Common myeloid progenitor, CD34-positive (primary cell): ENCODE results near the gene STAG1.

Experiments
- CTCF ChIA-PET: fragments of 350-600 bp; sonication (Branson Sonifier 250); formaldehyde crosslinking; loops from one replicate; lab custom pipeline; 2021; ENCODE audit warnings: antibody characterized with exemption; lab: Charles Lee
- POLR2A ChIA-PET: fragments of 350-600 bp; sonication (Branson Sonifier 250); formaldehyde crosslinking; loops from one replicate; lab custom pipeline; 2021; ENCODE audit warnings: antibody characterized with exemption; lab: Charles Lee
- DNase-seq, 3 donors: peaks; one replicate each; pipeline versions ENCODE4 v3.0.0 to v3.0.0-alpha.2; 2013
- H3K27ac ChIP-seq, 2 experiments: 1 replicate in 1 of 2; 2 replicates in 1 of 2; pipeline ENCODE4 v1.7.0; 2013; ENCODE audit warnings: inconsistent platforms in 2 of 2, low read length in 2 of 2, mild to moderate bottlenecking in 2 of 2, low read depth in 1 of 2, moderate library complexity in 1 of 2; ENCODE audit not compliant: severe bottlenecking in 2 of 2, insufficient read depth in 1 of 2, poor library complexity in 1 of 2
- H3K27me3 ChIP-seq, 5 experiments: replicated peaks in 2 of 5; 1 replicate in 3 of 5; 2 replicates in 2 of 5; pipeline versions ENCODE4 v1.6.1 to v1.7.0; 2013; ENCODE audit warnings: low read length in 4 of 5, mild to moderate bottlenecking in 2 of 5, moderate library complexity in 2 of 5, inconsistent platforms in 1 of 5; ENCODE audit not compliant: insufficient read depth in 5 of 5, control insufficient read depth in 4 of 5
- H3K36me3 ChIP-seq, 4 experiments: 1 replicate in 2 of 4; 2 replicates in 2 of 4; pipeline versions ENCODE4 v1.6.1 to v1.7.0; 2013; ENCODE audit warnings: low read length in 3 of 4, control low read depth in 1 of 4, mild to moderate bottlenecking in 1 of 4; ENCODE audit not compliant: control insufficient read depth in 4 of 4, insufficient read depth in 4 of 4
- H3K4me1 ChIP-seq, 4 experiments: 1 replicate in 3 of 4; 2 replicates in 1 of 4; pipeline versions ENCODE4 v1.6.1 to v1.7.1; 2013; ENCODE audit warnings: low read length in 3 of 4, mild to moderate bottlenecking in 3 of 4, control low read depth in 1 of 4, inconsistent platforms in 1 of 4, moderate library complexity in 1 of 4; ENCODE audit not compliant: control insufficient read depth in 4 of 4, insufficient read depth in 4 of 4; ENCODE audit errors: control extremely low read depth in 1 of 4
- H3K4me3 ChIP-seq, 7 experiments: 1 replicate in 4 of 7; 2 replicates in 3 of 7; pipeline versions ENCODE4 v1.5.1 to v1.7.0; 2013; ENCODE audit warnings: mild to moderate bottlenecking in 7 of 7, low read length in 6 of 7, moderate library complexity in 6 of 7, inconsistent platforms in 2 of 7, low read depth in 2 of 7, control low read depth in 1 of 7; ENCODE audit not compliant: insufficient read depth in 4 of 7, control insufficient read depth in 1 of 7; ENCODE audit errors: extremely low read depth in 1 of 7
- H3K9me3 ChIP-seq, 5 experiments: 1 replicate in 4 of 5; 2 replicates in 1 of 5; pipeline versions ENCODE4 v1.6.1 to v1.7.1; 2013; ENCODE audit warnings: low read length in 4 of 5, mild to moderate bottlenecking in 2 of 5, inconsistent platforms in 1 of 5, low read depth in 1 of 5, moderate library complexity in 1 of 5; ENCODE audit not compliant: control insufficient read depth in 4 of 5, insufficient read depth in 2 of 5; ENCODE audit errors: control extremely low read depth in 1 of 5
- WGBS: methylation state at CpG from one replicate; pipeline ENCODE4 v1.1.5; 2013; ENCODE audit not compliant: insufficient coverage; 5-methylcytosine and 5-hydroxymethylcytosine counted together

The STAG1 gene

DNA sequence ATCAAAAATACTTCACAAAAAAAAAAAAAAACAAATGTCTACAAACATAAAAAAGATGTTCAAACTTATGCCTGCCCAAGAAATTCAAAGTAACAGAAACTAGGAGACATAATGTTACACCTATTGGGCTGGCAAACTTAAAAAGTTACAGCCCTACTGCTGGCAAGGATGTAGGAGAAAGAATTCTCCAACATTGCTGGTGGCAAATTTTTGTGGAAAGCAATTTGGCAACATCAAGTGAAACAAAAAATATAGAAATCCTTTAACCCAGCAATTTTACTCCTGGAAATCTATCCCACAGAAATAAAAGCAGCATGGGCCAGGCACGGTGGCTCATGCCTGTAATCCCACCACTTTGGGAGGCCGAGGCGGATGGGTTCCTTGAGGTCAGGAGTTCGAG is 73.2 kb downstream of the STAG1 start:
- POLR2A ChIA-PET: interaction anchor here (0.6 to 0.7 kb wide), 2 partner anchors 68 to 352 kb away, joined by 3 to 4 read pairs; no protein-coding TSS in a partner anchor
- CTCF ChIA-PET: no interaction called here
- Histone ChIP-seq H3K4me3 (no peak overlapping the region), H3K27me3 (no peaks in the 10 kb centered on the region), H3K27ac (no peak overlapping the region), H3K4me1 (peaks cover 2 to 13% (median 4%) of the 10 kb centered on the region in 4 experiments), H3K36me3 (no peaks in the 10 kb centered on the region), H3K9me3 (no peaks in the 10 kb centered on the region)
- DNase-seq: no peak
- no CpG with 5 or more reads among the region's 4 CpGs for WGBS

DNA sequence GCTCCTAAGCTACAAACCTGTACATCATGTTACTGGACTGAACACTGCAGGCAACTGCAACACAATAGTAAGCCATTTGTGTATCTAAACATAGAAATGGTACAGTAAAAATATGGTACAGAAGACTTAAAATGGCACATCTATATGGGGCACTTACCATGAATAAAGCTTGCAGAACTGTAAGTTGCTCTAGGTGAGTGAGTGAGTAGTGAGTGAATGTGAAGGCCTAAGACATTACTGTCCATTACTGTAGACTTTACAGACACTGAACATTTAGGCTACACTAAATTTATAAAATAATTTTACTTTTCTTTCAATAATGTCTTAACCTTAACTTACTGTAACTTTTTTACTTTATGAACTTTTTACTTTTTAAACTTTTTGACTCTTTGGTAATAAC is 76.2 kb downstream of the STAG1 start:
- no peak for DNase-seq
- ChIA-PET CTCF (no interaction called here), POLR2A (interaction anchor here (0.6 kb wide), 1 partner anchor 10 kb away, joined by 3 read pairs; no protein-coding TSS in a partner anchor)
- H3K27ac ChIP-seq: no peak overlapping the region
- no peaks in the 10 kb centered on the region for H3K27me3 ChIP-seq
- H3K36me3 ChIP-seq: peaks cover 0 to 5% (median 1%) of the 10 kb centered on the region in 4 experiments
- peaks cover 3 to 16% (median 7%) of the 10 kb centered on the region in 4 experiments for H3K4me1 ChIP-seq
- no peaks in the 10 kb centered on the region for H3K9me3 ChIP-seq
- no peak overlapping the region for H3K4me3 ChIP-seq

DNA sequence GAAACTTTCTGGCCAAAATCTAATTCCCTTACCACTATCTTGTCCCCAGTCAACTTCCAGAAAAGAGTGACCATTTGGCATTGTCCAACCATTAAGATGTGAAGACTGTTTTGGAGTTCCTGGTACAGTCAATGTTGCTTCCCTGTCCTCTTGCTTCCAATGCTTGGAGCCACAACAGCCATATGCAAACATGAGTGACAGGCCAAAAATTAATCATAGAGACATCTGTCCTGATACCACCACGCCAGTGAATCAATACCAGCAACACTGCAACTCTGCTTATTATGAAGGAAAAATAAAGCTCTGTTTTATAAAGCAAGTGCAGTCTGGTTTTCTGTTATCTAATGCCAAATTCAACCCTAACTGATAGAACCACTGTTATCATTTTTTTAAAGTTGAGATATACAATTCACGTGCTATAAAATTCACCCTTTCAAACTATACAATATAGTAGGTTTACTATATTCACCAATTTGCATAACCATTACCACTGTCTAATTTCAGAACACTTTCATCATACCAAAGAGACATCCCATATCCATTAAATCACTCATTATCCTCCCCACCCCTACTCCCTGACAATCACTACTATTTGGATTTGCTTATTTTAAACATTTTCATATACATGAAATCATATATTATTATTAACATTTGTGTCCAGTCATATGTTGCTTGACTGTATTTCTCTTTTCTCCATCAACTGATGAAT is 76.9 kb downstream of the STAG1 start:
- ChIA-PET POLR2A (no interaction called here), CTCF (interaction anchor here (1.3 kb wide), 1 partner anchor 10 kb away, joined by 3 read pairs; no protein-coding TSS in a partner anchor)
- no peak for DNase-seq
- Histone ChIP-seq H3K9me3 (no peaks in the 10 kb centered on the region), H3K27me3 (no peaks in the 10 kb centered on the region), H3K36me3 (peaks cover 0 to 6% (median 1%) of the 10 kb centered on the region in 4 experiments), H3K27ac (peak overlapping the region in 1 of 2 experiments; percentile 6), H3K4me1 (peaks cover 3 to 16% (median 7%) of the 10 kb centered on the region in 4 experiments), H3K4me3 (peak overlapping the region in 1 of 7 experiments; percentile 2)
- no CpG with 5 or more reads among the region's 2 CpGs for whole genome bisulfite sequencing

DNA sequence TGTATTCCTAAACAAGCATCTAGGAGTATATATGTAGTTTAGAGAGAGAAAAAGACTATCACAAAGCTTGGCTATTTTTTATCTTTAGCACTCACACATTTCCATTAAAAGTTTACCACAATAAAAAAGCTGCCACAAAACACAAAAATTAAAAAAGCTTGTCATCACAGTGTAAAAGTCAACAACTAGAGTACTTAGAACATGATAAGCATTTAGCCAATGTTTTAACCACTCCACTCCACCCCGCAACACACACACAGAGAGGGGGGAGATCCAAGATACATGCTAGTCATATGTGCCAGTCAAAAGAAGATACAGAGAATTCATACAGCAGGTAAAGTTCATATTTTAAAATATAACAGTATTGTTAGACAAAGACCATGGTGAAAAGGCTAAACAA is 79.7 kb downstream of the STAG1 start:
- ChIA-PET POLR2A (no interaction called here), CTCF (no interaction called here)
- WGBS: no CpG with 5 or more reads among the region's 1 CpG
- peak in 1 of 3 donors; percentile 46 for DNase-seq
- H3K4me3 ChIP-seq: no peak overlapping the region
- H3K36me3 ChIP-seq: peaks cover 0 to 10% (median 3%) of the 10 kb centered on the region in 4 experiments
- no peaks in the 10 kb centered on the region for H3K27me3 ChIP-seq
- H3K9me3 ChIP-seq: no peaks in the 10 kb centered on the region
- H3K27ac ChIP-seq: no peak overlapping the region
- peaks cover 3 to 16% (median 7%) of the 10 kb centered on the region in 4 experiments for H3K4me1 ChIP-seq

DNA sequence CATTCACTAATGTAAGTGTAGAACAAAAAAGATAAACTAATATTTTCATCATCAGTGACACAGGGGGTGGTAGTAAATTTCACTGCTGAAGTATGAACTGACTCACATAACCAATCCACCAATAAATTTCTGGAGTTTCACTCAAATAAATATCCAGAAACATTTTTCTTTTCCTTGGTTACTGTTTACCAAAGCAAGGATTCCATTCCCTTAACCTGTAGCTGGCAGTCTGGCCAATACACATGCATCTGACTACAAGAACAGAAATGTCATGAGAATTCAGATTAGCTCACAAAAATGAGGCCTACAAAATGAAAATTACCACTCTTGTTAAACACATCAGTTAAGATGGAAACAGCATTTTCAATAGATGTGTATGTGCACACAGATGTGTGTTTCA is 80.3 kb downstream of the STAG1 start:
- Histone ChIP-seq H3K27me3 (no peaks in the 10 kb centered on the region), H3K9me3 (no peaks in the 10 kb centered on the region), H3K4me1 (peaks cover 3 to 16% (median 7%) of the 10 kb centered on the region in 4 experiments), H3K4me3 (no peak overlapping the region), H3K27ac (no peak overlapping the region), H3K36me3 (peaks cover 0 to 10% (median 3%) of the 10 kb centered on the region in 4 experiments)
- POLR2A ChIA-PET: no interaction called here
- DNase-seq: no peak
- CTCF ChIA-PET: no interaction called here

DNA sequence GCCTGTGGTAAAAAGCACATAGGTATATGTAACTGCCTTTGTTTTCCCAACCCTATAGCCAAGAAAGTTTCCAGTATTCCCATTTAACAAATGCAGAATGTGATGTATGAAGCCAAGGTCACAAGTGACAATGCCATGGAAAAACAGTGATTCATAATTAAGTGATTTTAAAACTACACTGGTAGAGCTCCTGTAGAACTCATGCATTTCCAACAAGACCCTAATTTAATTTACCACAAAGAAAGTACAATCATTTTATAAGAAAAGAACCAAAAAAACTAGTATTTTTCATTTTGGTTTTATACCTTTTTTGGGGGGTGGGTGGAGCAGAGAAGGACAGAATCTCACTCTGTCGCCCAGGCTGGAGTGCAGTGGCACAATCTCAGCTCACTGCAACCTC is 82.0 kb downstream of the STAG1 start:
- POLR2A ChIA-PET: no interaction called here
- CTCF ChIA-PET: interaction anchor here (1.8 kb wide), 1 partner anchor 13 kb away, joined by 4 read pairs; no protein-coding TSS in a partner anchor
- peaks cover 0 to 10% (median 3%) of the 10 kb centered on the region in 4 experiments for H3K36me3 ChIP-seq
- no peaks in the 10 kb centered on the region for H3K9me3 ChIP-seq
- no peak overlapping the region for H3K27ac ChIP-seq
- H3K4me3 ChIP-seq: no peak overlapping the region
- H3K27me3 ChIP-seq: no peaks in the 10 kb centered on the region
- peaks cover 1 to 13% (median 7%) of the 10 kb centered on the region in 4 experiments for H3K4me1 ChIP-seq
- no peak for DNase-seq
- 100% methylated on average over 1 of the region's 1 CpG for WGBS

DNA sequence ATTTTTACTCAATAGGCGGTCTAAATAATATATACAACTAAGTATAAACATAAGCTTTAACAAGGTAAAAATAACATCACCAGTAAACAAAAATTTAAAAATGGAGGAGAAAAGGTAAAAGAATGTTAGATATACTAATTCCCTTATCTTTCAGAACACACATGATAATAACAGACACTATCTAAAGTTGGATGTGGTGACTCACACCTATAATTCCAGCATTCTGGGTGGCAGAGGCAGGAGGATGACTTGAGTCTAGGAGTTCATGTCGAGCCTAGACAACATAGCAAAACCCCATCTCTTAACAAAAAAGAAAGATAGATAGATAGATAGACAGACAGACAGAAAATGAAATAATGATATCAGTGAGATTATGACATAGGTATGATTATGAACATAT is 85.1 kb downstream of the STAG1 start:
- CTCF ChIA-PET: no interaction called here
- H3K4me1 ChIP-seq: no peaks in the 10 kb centered on the region
- DNase-seq: peak in 1 of 3 donors; percentile 48
- no peaks in the 10 kb centered on the region for H3K27me3 ChIP-seq
- no CpG with 5 or more reads among the region's 2 CpGs for WGBS
- no peaks in the 10 kb centered on the region for H3K9me3 ChIP-seq
- peaks cover 0 to 10% (median 3%) of the 10 kb centered on the region in 4 experiments for H3K36me3 ChIP-seq
- H3K27ac ChIP-seq: no peak overlapping the region
- POLR2A ChIA-PET: interaction anchor here (0.7 kb wide), 1 partner anchor 354 kb away, joined by 3 read pairs; no protein-coding TSS in a partner anchor
- no peak overlapping the region for H3K4me3 ChIP-seq
